Testis (tissue), 3 donors: ENCODE measurements around the gene ST6GALNAC2. TPM values are rescaled to one million over a fixed set of nuclear protein-coding genes. Genes with fewer than 3 reads are reported as not detected.

ENCODE experiments used
- polyA plus RNA-seq: library from polyadenylated mRNA; stranded (reverse); fragments of 350-450 nt; fragmentation: Illumina TruSeq; extraction: RNeasy Lipid Tissue Mini Kit (QIAGEN cat#74804); gene quantifications from one replicate; pipeline ENCODE4 v1.2.3, GENCODE V29; 2014; ENCODE audit warnings: low read depth, low replicate concordance; ENCODE audit not compliant: insufficient read depth
- small RNA-seq, 2 donors: library from RNA; depleted of rRNA; stranded (forward); fragments of <200 nt; gene quantifications; one replicate each; pipeline ENCODE3, GENCODE V24; 2016
- total RNA-seq, 2 donors: library from RNA; depleted of rRNA; stranded (reverse); fragments of >200 nt; gene quantifications; one replicate each; pipeline ENCODE4 v1.2.3, GENCODE V29; 2016

Gene ST6GALNAC2
- total and polyA plus RNA-seq, 3 donors from 2014 or later, result 29.7 to 107 (median 87.5) TPM

Small RNA genes lying within 50 kb of the gene (small RNA-seq; reads per million reads assigned to genes)
- gene AC015802.2 (0 reads per million in 2 donors), gene SNORD1A (0 reads per million in 2 donors), gene SNORD1B (391 to 392 reads per million in 2 donors)

Other genes starting within 250 kb of the ST6GALNAC2 start
- gene PRPSAP1, start 231.9 kb downstream of the ST6GALNAC2 start, total RNA-seq, result 100 to 1,000 TPM; 132 to 152 TPM
- gene PRPSAP1, start 231.9 kb downstream of the ST6GALNAC2 start, polyA plus RNA-seq, result 184 TPM
- 10 to 100 TPM; 14.7 to 17.7 TPM for gene SPHK1, start 201.3 kb downstream of the ST6GALNAC2 start, total RNA-seq
- gene SPHK1, start 201.3 kb downstream of the ST6GALNAC2 start, polyA plus RNA-seq, result 8.0 TPM
- 10 to 100 TPM; 56.6 to 58.0 TPM for gene UBE2O, start 132.7 kb downstream of the ST6GALNAC2 start, total RNA-seq
- 40.6 TPM for gene UBE2O, start 132.7 kb downstream of the ST6GALNAC2 start, polyA plus RNA-seq
- 1 to 10 TPM; 2.0 to 4.3 TPM for gene AANAT, start 118.3 kb downstream of the ST6GALNAC2 start, total RNA-seq
- gene AANAT, start 118.3 kb downstream of the ST6GALNAC2 start, polyA plus RNA-seq, result 4.4 TPM
- 10 to 100 TPM; 26.3 to 30.2 TPM for gene RHBDF2, start 84.4 kb downstream of the ST6GALNAC2 start, total RNA-seq
- gene RHBDF2, start 84.4 kb downstream of the ST6GALNAC2 start, polyA plus RNA-seq, result 9.7 TPM
- 1 to 10 TPM; 3.4 to 7.2 TPM for gene CYGB, start 48.2 kb downstream of the ST6GALNAC2 start, total RNA-seq
- 9.9 TPM for gene CYGB, start 48.2 kb downstream of the ST6GALNAC2 start, polyA plus RNA-seq
- gene PRCD, start 45.8 kb downstream of the ST6GALNAC2 start, total RNA-seq, result 1 to 10 TPM; 3.2 to 3.8 TPM
- 4.6 TPM for gene PRCD, start 45.8 kb downstream of the ST6GALNAC2 start, polyA plus RNA-seq
- gene ST6GALNAC1, start 57.9 kb upstream of the ST6GALNAC2 start, total RNA-seq, result 10 to 100 TPM; 20.1 to 20.6 TPM
- 11.9 TPM for gene ST6GALNAC1, start 57.9 kb upstream of the ST6GALNAC2 start, polyA plus RNA-seq
- 100 to 1,000 TPM; 217 to 272 TPM for gene MXRA7, start 125.1 kb upstream of the ST6GALNAC2 start, total RNA-seq
- gene MXRA7, start 125.1 kb upstream of the ST6GALNAC2 start, polyA plus RNA-seq, result 253 TPM
- 10 to 100 TPM; 31.7 to 40.5 TPM for gene JMJD6, start 140.7 kb upstream of the ST6GALNAC2 start, total RNA-seq
- 44.6 TPM for gene JMJD6, start 140.7 kb upstream of the ST6GALNAC2 start, polyA plus RNA-seq
- 10 to 100 TPM; 37.5 to 45.3 TPM for gene METTL23, start 141.0 kb upstream of the ST6GALNAC2 start, total RNA-seq
- gene METTL23, start 141.0 kb upstream of the ST6GALNAC2 start, polyA plus RNA-seq, result 122 TPM
- 100 to 1,000 TPM; 365 to 461 TPM for gene SRSF2, start 151.5 kb upstream of the ST6GALNAC2 start, total RNA-seq
- gene SRSF2, start 151.5 kb upstream of the ST6GALNAC2 start, polyA plus RNA-seq, result 196 TPM
- 100 to 1,000 TPM in 1 of 2 donors, 10 to 100 TPM in 1; 51.7 to 102 TPM for gene MFSD11, start 152.3 kb upstream of the ST6GALNAC2 start, total RNA-seq
- 38.5 TPM for gene MFSD11, start 152.3 kb upstream of the ST6GALNAC2 start, polyA plus RNA-seq